ENCODE data around the gene GCN1. TPM values are rescaled to one million over a fixed set of nuclear protein-coding genes. Genes with fewer than 3 reads are reported as not detected.

GCN1 gene
- total and polyA plus RNA-seq, 2 donors (not counting 1 experiment from before 2014, with no cell fraction given): 30.8 to 93.1 TPM

GRCh38 chr12:120081641-120082040 is 112.9 kb downstream of the GCN1 start:
- Histone ChIP-seq H4K20me1 (ENCODE audit: control insufficient read depth, extremely low read depth, insufficient read depth, low read length) (no peaks in the 10 kb centered on the region), H3K4me1 (ENCODE audit: control insufficient read depth, extremely low read depth, insufficient read depth, low read length) (no peaks in the 10 kb centered on the region), H2AFZ (ENCODE audit: low read length) (no peak overlapping the region), H3K4me3 (replicated peaks in 1 of 4; ENCODE audit: control extremely low read depth in 1 of 4, insufficient read depth in 1 of 4, low read depth in 3 of 4, low read length in 4 of 4) (no peak overlapping the region), H3K9me3 (ENCODE audit: control insufficient read depth, insufficient read depth, low read depth, low read length) (no peaks in the 10 kb centered on the region), H3K79me2 (ENCODE audit: control insufficient read depth, insufficient read depth, low read length) (no peaks in the 10 kb centered on the region), H3K27ac (ENCODE audit: insufficient read depth, low read length) (no peak overlapping the region), H3K4me2 (ENCODE audit: extremely low read depth, insufficient read depth, low read length) (no peak overlapping the region), H3K9ac (ENCODE audit: insufficient read depth, low read length) (no peak overlapping the region), H3K36me3 (ENCODE audit: control insufficient read depth, insufficient read depth, low read length) (no peaks in the 10 kb centered on the region), H3K27me3 (ENCODE audit: control insufficient read depth, insufficient read depth, low read length) (peaks cover 2% of the 10 kb centered on the region)
- TF ChIP-seq CTCF (conservative IDR thresholded peaks at IDR 0.05 in 1 of 2, IDR thresholded peaks at IDR 0.05 in 1 of 2; ENCODE audit: low read depth in 1 of 2, low read length in 2 of 2): no peak
- TF ChIP-seq EZH2 (IDR thresholded peaks at IDR 0.05; ENCODE audit: low read length, missing control alignments): no peak
- no peak for DNase-seq (ENCODE audit: low read depth in 2 of 2)

- Histone ChIP-seq H3K9ac (ENCODE audit: insufficient read depth, low read length) (no peak overlapping the region), H3K27me3 (ENCODE audit: control insufficient read depth, insufficient read depth, low read length) (peaks cover 2% of the 10 kb centered on the region), H3K9me3 (ENCODE audit: control insufficient read depth, insufficient read depth, low read depth, low read length) (no peaks in the 10 kb centered on the region), H3K4me1 (ENCODE audit: control insufficient read depth, extremely low read depth, insufficient read depth, low read length) (no peaks in the 10 kb centered on the region), H3K36me3 (ENCODE audit: control insufficient read depth, insufficient read depth, low read length) (no peaks in the 10 kb centered on the region), H2AFZ (ENCODE audit: low read length) (no peak overlapping the region), H3K79me2 (ENCODE audit: control insufficient read depth, insufficient read depth, low read length) (no peaks in the 10 kb centered on the region), H3K4me3 (replicated peaks in 1 of 4; ENCODE audit: control extremely low read depth in 1 of 4, insufficient read depth in 1 of 4, low read depth in 3 of 4, low read length in 4 of 4) (no peak overlapping the region), H3K27ac (ENCODE audit: insufficient read depth, low read length) (no peak overlapping the region), H4K20me1 (ENCODE audit: control insufficient read depth, extremely low read depth, insufficient read depth, low read length) (no peaks in the 10 kb centered on the region), H3K4me2 (ENCODE audit: extremely low read depth, insufficient read depth, low read length) (no peak overlapping the region)
- no peak for TF ChIP-seq CTCF (conservative IDR thresholded peaks at IDR 0.05 in 1 of 2, IDR thresholded peaks at IDR 0.05 in 1 of 2; ENCODE audit: low read depth in 1 of 2, low read length in 2 of 2)
- TF ChIP-seq EZH2 (IDR thresholded peaks at IDR 0.05; ENCODE audit: low read length, missing control alignments): no peak
- DNase-seq (ENCODE audit: low read depth in 2 of 2): no peak
Measured at GRCh38 chr12:120079411-120080400, 114.8 kb downstream of the GCN1 start.

- TF ChIP-seq CTCF (conservative IDR thresholded peaks at IDR 0.05 in 1 of 2, IDR thresholded peaks at IDR 0.05 in 1 of 2; ENCODE audit: low read depth in 1 of 2, low read length in 2 of 2) (no peak), EZH2 (IDR thresholded peaks at IDR 0.05; ENCODE audit: low read length, missing control alignments) (no peak)
- no peaks in the 10 kb centered on the region for H3K36me3 ChIP-seq (ENCODE audit: control insufficient read depth, insufficient read depth, low read length)
- no peak overlapping the region for H3K27ac ChIP-seq (ENCODE audit: insufficient read depth, low read length)
- no peak overlapping the region for H3K4me2 ChIP-seq (ENCODE audit: extremely low read depth, insufficient read depth, low read length)
- H3K9ac ChIP-seq (ENCODE audit: insufficient read depth, low read length): no peak overlapping the region
- no peak overlapping the region for H2AFZ ChIP-seq (ENCODE audit: low read length)
- H4K20me1 ChIP-seq (ENCODE audit: control insufficient read depth, extremely low read depth, insufficient read depth, low read length): no peaks in the 10 kb centered on the region
- H3K27me3 ChIP-seq (ENCODE audit: control insufficient read depth, insufficient read depth, low read length): peaks cover 4% of the 10 kb centered on the region
- H3K79me2 ChIP-seq (ENCODE audit: control insufficient read depth, insufficient read depth, low read length): no peaks in the 10 kb centered on the region
- no peak overlapping the region for H3K4me3 ChIP-seq (replicated peaks in 1 of 4; ENCODE audit: control extremely low read depth in 1 of 4, insufficient read depth in 1 of 4, low read depth in 3 of 4, low read length in 4 of 4)
- DNase-seq (ENCODE audit: low read depth in 2 of 2): no peak
- no peaks in the 10 kb centered on the region for H3K4me1 ChIP-seq (ENCODE audit: control insufficient read depth, extremely low read depth, insufficient read depth, low read length)
- no peaks in the 10 kb centered on the region for H3K9me3 ChIP-seq (ENCODE audit: control insufficient read depth, insufficient read depth, low read depth, low read length)
Measured at GRCh38 chr12:120078868-120079267, 115.6 kb downstream of the GCN1 start.
